Measurements from ENCODE around the gene TNFRSF13B. TPM values are rescaled to one million over a fixed set of nuclear protein-coding genes. Genes with fewer than 3 reads are reported as not detected.

The TNFRSF13B gene
- total and polyA plus RNA-seq, 2 donors (not counting 3 experiments of a cell fraction or from before 2014, with no cell fraction given): not detected

GRCh38 chr17:16948587-16949376 is 23.1 kb downstream of the TNFRSF13B start:
- no peaks in the 10 kb centered on the region for H3K4me1 ChIP-seq (ENCODE audit: control insufficient read depth, extremely low read depth, insufficient read depth, low read length)
- no peaks in the 10 kb centered on the region for H4K20me1 ChIP-seq (replicated peaks; ENCODE audit: control insufficient read depth, extremely low read depth, insufficient read depth, low read length)
- dilution Hi-C loops (cut with MboI; ENCODE audit: extremely low pct_ligation_motif_present, low sequenced_read_pairs) (no loop called here), intact Hi-C loops (cut with micrococcal nuclease) (no loop called here)
- no peaks in the 10 kb centered on the region for H3K36me3 ChIP-seq (ENCODE audit: control insufficient read depth in 2 of 2, extremely low read depth in 1 of 2, insufficient read depth in 2 of 2, low read length in 2 of 2)
- H3K27me3 ChIP-seq (ENCODE audit: control insufficient read depth in 2 of 2, insufficient read depth in 2 of 2, low read length in 2 of 2): no peaks in the 10 kb centered on the region
- no peak overlapping the region for H2AFZ ChIP-seq (ENCODE audit: low read depth, low read length)
- no peak for FAIRE-seq
- H3K9me3 ChIP-seq (replicated peaks; ENCODE audit: control insufficient read depth, insufficient read depth, low read length): peaks cover 5% of the 10 kb centered on the region
- no peak for DNase-seq (ENCODE audit: low read depth, low spot score)
- POLR2A ChIA-PET: no interaction called here
- H3K4me3 ChIP-seq (replicated peaks in 1 of 3; ENCODE audit: insufficient read depth in 1 of 3, low read depth in 1 of 3, low read length in 3 of 3): no peak overlapping the region
- BruUV-seq (replicated peaks): no TSS peak
- no peak for TF ChIP-seq MYC (IDR thresholded peaks at IDR 0.05; ENCODE audit: low read depth, low read length)
- no peak for TF ChIP-seq POLR2A (IDR thresholded peaks at IDR 0.05; ENCODE audit: low read depth, low read length)
- no peak for TF ChIP-seq GATA2 (IDR thresholded peaks at IDR 0.05; ENCODE audit: insufficient read depth, insufficient read length, low read depth, low read length)
- no peak for TF ChIP-seq JUN (IDR thresholded peaks at IDR 0.05; ENCODE audit: borderline replicate concordance, insufficient read depth, insufficient read length, low read depth)
- TF ChIP-seq, protein P1, sequence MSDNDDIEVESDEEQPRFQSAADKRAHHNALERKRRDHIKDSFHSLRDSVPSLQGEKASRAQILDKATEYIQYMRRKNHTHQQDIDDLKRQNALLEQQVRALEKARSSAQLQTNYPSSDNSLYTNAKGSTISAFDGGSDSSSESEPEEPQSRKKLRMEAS (IDR thresholded peaks at IDR 0.05; ENCODE audit: insufficient read depth, insufficient read length): no peak
- no peak for TF ChIP-seq EZH2 (IDR thresholded peaks at IDR 0.05; ENCODE audit: borderline replicate concordance, low read depth, low read length, severe bottlenecking)
- no peak for TF ChIP-seq CTCF (IDR thresholded peaks at IDR 0.05; ENCODE audit: extremely low read depth in 1 of 2, insufficient read depth in 1 of 2, low read depth in 1 of 2, low read length in 2 of 2)
- no peak for TF ChIP-seq POLR2AphosphoS5 (IDR thresholded peaks at IDR 0.05; ENCODE audit: insufficient read depth, low read depth, low read length)
- TF ChIP-seq FOS (IDR thresholded peaks at IDR 0.05; ENCODE audit: borderline replicate concordance, insufficient read depth, low read length): no peak
- H3K79me2 ChIP-seq (ENCODE audit: control insufficient read depth, insufficient read depth, low read length): no peaks in the 10 kb centered on the region
- H3K9ac ChIP-seq (replicated peaks; ENCODE audit: extremely low read depth, insufficient read depth, low read length): no peak overlapping the region
- H3K9me1 ChIP-seq (replicated peaks; ENCODE audit: control insufficient read depth, extremely low read depth, insufficient read depth, low read length): no peaks in the 10 kb centered on the region
- no peak overlapping the region for H3K4me2 ChIP-seq (ENCODE audit: insufficient read depth, low read length)
- CTCF ChIA-PET: no interaction called here
- H3K27ac ChIP-seq (ENCODE audit: insufficient read depth, low read depth, low read length): no peak overlapping the region
